Panc1 (cell line): ENCODE measurements around the gene DOCK4. TPM values are rescaled to one million over a fixed set of nuclear protein-coding genes. Genes with fewer than 3 reads are reported as not detected.

Experiments used
- ATAC-seq: fragments of 200-7000 bp; cut with Tn5 transposase; 2 replicates; pipeline ENCODE4 v1.9.1; 2020; ENCODE audit warnings: mild to moderate bottlenecking, moderate library complexity
- BruUV-seq: library from RNA; stranded (reverse); fragments of 400-500 nt; replicated peaks from 2 replicates; lab custom pipeline; 2021; lab: Mats Ljungman, UMichigan
- CTCF ChIA-PET: fragments of 300-600 bp; sonication (Branson Sonifier 250); formaldehyde crosslinking; loops from one replicate; lab custom pipeline; 2022; ENCODE audit warnings: antibody characterized with exemption; lab: Charles Lee
- POLR2A ChIA-PET: fragments of 300-600 bp; sonication (Branson Sonifier 250); formaldehyde crosslinking; loops from one replicate; lab custom pipeline; 2022; ENCODE audit warnings: antibody characterized with exemption; lab: Charles Lee
- DNase-seq: peaks from one replicate; pipeline ENCODE4 v3.0.0-alpha.2; 2010; ENCODE audit warnings: low read depth, low spot score
- H3K27ac ChIP-seq: 2 replicates; pipeline ENCODE4 v1.5.1; 2011; ENCODE audit warnings: mild to moderate bottlenecking, low read length, inconsistent platforms
- H3K27me3 ChIP-seq: fragments of 200-500 bp; sonication (Bioruptor generic); 2 replicates; pipeline ENCODE4 v1.6.0; 2014; ENCODE audit warnings: low read length, inconsistent platforms; ENCODE audit not compliant: control insufficient read depth, insufficient read depth
- H3K36me3 ChIP-seq: fragments of 200-500 bp; sonication (Bioruptor generic); 2 replicates; pipeline ENCODE4 v1.5.1; 2014; ENCODE audit warnings: inconsistent platforms, mild to moderate bottlenecking, low read length, moderate library complexity; ENCODE audit not compliant: control insufficient read depth, insufficient read depth
- H3K4me1 ChIP-seq: 2 replicates; pipeline ENCODE4 v1.5.1; 2011; ENCODE audit warnings: inconsistent platforms, mild to moderate bottlenecking, low read length, moderate library complexity; ENCODE audit not compliant: control insufficient read depth, insufficient read depth
- H3K4me3 ChIP-seq, 2 experiments: 2 replicates each; pipeline ENCODE4 v1.5.1; 2011 to 2012; ENCODE audit warnings: low read depth in 2 of 2, low read length in 2 of 2, mild to moderate bottlenecking in 2 of 2, inconsistent platforms in 1 of 2, moderate library complexity in 1 of 2
- H3K9me3 ChIP-seq: fragments of 200-500 bp; sonication (Bioruptor generic); 2 replicates; pipeline ENCODE4 v1.5.1; 2014; ENCODE audit warnings: low read depth, mild to moderate bottlenecking, inconsistent platforms, low read length, moderate library complexity; ENCODE audit not compliant: control insufficient read depth, insufficient read depth
- POLR2AphosphoS5 ChIP-seq: IDR thresholded peaks from 2 replicates; pipeline ENCODE4 v1.6.1; 2012; ENCODE audit warnings: mild to moderate bottlenecking, low read depth, low read length, moderate library complexity
- SIN3A ChIP-seq: IDR thresholded peaks from 2 replicates; pipeline ENCODE4 v1.6.1; 2012; ENCODE audit warnings: low read depth, mild to moderate bottlenecking, low read length, moderate library complexity, borderline replicate concordance; ENCODE audit not compliant: insufficient read depth
- TCF7L2 ChIP-seq: IDR thresholded peaks from 2 replicates; pipeline ENCODE4 v1.6.1; 2011; ENCODE audit warnings: mild to moderate bottlenecking, low read depth, low read length, inconsistent platforms
- in situ Hi-C: cut with HindIII; loops from 2 replicates; pipeline ENCODE4 v1.10.0; 2016; ENCODE audit warnings: low sequenced_read_pairs, low pct_unique_long_range_greater_than_20kb
- intact Hi-C: fragments of 100-400 bp; cut with micrococcal nuclease; formaldehyde crosslinking; loops from one replicate; pipeline ENCODE4 v1.10.0; 2022; ENCODE audit not compliant: unreplicated experiment
- total RNA-seq: library from RNA; stranded (reverse); gene quantifications from one replicate; pipeline ENCODE4 v1.2.1, GENCODE V29; 2021; ENCODE audit not compliant: unreplicated experiment
- TF ChIP-seq, protein P1 (sequence below): fragments of 450-650 bp; IDR thresholded peaks from 2 replicates; pipeline ENCODE4 v1.5.1; 2017; ENCODE audit warnings: mild to moderate bottlenecking
- TF ChIP-seq, protein P2 (sequence below), 2 experiments: IDR thresholded peaks; 2 replicates each; pipeline ENCODE4 v1.6.1; 2011 to 2012; ENCODE audit warnings: low read depth in 2 of 2, control low read depth in 1 of 2, low read length in 1 of 2, mild to moderate bottlenecking in 1 of 2, moderate library complexity in 1 of 2; ENCODE audit not compliant: insufficient read depth in 1 of 2

DOCK4 gene
- total RNA-seq, 1 experiment from 2014 or later: 10.8 TPM

DNA sequence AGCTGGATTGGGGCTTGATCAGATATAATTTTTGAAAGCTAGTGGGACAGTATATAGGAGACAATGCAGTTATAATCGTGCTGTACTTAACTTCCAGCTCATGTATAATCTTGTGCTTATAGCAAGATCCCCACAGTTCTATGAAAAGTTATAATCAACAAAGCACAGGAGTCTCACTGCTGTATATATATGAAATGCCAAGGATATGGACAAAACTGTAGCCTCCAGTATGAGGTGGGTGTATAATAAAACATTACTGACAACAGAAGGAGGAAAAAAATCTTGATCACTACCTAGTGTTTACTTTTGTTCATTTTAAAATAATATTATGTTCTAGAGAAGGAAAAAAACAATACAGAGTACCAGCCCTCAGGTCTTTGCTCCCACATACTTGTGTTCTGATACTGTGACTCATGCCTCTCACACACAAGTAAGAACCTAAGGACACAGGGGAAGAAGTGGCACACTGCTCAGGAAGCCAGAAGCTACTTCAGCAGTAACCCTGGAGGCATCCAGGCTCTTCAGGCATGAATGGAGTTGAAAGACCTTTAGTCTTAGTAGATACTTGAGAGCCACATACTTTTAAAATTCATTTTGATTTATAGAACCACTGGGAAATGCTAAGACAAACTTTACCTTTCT lies 378.2 kb downstream of the DOCK4 start:
- DNase-seq: no peak
- in situ Hi-C loops: no loop called here
- intact Hi-C loops: no loop called here
- POLR2A ChIA-PET: no interaction called here
- no peaks in the 10 kb centered on the region for H3K36me3 ChIP-seq
- BruUV-seq: no TSS peak
- H3K4me1 ChIP-seq: no peaks in the 10 kb centered on the region
- TF ChIP-seq, protein P1, sequence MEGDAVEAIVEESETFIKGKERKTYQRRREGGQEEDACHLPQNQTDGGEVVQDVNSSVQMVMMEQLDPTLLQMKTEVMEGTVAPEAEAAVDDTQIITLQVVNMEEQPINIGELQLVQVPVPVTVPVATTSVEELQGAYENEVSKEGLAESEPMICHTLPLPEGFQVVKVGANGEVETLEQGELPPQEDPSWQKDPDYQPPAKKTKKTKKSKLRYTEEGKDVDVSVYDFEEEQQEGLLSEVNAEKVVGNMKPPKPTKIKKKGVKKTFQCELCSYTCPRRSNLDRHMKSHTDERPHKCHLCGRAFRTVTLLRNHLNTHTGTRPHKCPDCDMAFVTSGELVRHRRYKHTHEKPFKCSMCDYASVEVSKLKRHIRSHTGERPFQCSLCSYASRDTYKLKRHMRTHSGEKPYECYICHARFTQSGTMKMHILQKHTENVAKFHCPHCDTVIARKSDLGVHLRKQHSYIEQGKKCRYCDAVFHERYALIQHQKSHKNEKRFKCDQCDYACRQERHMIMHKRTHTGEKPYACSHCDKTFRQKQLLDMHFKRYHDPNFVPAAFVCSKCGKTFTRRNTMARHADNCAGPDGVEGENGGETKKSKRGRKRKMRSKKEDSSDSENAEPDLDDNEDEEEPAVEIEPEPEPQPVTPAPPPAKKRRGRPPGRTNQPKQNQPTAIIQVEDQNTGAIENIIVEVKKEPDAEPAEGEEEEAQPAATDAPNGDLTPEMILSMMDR: no peak
- TF ChIP-seq SIN3A (no peak), TCF7L2 (no peak), POLR2AphosphoS5 (no peak)
- TF ChIP-seq, protein P2, sequence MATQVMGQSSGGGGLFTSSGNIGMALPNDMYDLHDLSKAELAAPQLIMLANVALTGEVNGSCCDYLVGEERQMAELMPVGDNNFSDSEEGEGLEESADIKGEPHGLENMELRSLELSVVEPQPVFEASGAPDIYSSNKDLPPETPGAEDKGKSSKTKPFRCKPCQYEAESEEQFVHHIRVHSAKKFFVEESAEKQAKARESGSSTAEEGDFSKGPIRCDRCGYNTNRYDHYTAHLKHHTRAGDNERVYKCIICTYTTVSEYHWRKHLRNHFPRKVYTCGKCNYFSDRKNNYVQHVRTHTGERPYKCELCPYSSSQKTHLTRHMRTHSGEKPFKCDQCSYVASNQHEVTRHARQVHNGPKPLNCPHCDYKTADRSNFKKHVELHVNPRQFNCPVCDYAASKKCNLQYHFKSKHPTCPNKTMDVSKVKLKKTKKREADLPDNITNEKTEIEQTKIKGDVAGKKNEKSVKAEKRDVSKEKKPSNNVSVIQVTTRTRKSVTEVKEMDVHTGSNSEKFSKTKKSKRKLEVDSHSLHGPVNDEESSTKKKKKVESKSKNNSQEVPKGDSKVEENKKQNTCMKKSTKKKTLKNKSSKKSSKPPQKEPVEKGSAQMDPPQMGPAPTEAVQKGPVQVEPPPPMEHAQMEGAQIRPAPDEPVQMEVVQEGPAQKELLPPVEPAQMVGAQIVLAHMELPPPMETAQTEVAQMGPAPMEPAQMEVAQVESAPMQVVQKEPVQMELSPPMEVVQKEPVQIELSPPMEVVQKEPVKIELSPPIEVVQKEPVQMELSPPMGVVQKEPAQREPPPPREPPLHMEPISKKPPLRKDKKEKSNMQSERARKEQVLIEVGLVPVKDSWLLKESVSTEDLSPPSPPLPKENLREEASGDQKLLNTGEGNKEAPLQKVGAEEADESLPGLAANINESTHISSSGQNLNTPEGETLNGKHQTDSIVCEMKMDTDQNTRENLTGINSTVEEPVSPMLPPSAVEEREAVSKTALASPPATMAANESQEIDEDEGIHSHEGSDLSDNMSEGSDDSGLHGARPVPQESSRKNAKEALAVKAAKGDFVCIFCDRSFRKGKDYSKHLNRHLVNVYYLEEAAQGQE (IDR thresholded peaks at IDR 0.05; ENCODE audit: insufficient read depth in 1 of 2, low read depth in 2 of 2, low read length in 1 of 2): no peak
- CTCF ChIA-PET: no interaction called here
- no peak for ATAC-seq
- H3K4me3 ChIP-seq: no peak overlapping the region
- no peaks in the 10 kb centered on the region for H3K27me3 ChIP-seq
- no peak overlapping the region for H3K27ac ChIP-seq
- H3K9me3 ChIP-seq: no peaks in the 10 kb centered on the region

DNA sequence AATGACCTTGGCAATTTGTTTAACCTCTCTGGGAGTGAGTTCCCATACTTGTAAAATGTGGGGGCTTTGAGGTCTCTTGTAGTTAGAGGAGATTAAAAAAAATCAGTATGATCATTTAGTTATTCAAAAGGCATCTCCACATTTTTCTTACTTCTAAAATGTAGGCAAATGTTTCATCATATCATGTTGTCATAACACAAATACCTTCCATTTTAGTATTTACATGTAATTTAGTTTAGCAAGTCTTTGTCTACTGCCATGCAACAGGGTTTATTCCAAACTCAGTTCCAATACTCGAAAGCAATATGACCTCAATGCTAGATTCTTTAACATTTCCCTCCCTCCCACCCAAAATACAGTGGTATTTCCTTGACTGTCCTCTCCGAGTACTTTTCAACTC lies 381.2 kb downstream of the DOCK4 start:
- ATAC-seq (no peak), DNase-seq (no peak)
- intact Hi-C loops (no loop called here), in situ Hi-C loops (no loop called here)
- no peaks in the 10 kb centered on the region for H3K9me3 ChIP-seq
- H3K4me3 ChIP-seq: no peak overlapping the region
- ChIA-PET POLR2A (no interaction called here), CTCF (no interaction called here)
- no TSS peak for BruUV-seq
- no peak overlapping the region for H3K27ac ChIP-seq
- TF ChIP-seq, protein P2 (IDR thresholded peaks at IDR 0.05; ENCODE audit: insufficient read depth in 1 of 2, low read depth in 2 of 2, low read length in 1 of 2): no peak
- TF ChIP-seq, protein P1: no peak
- H3K36me3 ChIP-seq: no peaks in the 10 kb centered on the region
- H3K27me3 ChIP-seq: no peaks in the 10 kb centered on the region
- no peaks in the 10 kb centered on the region for H3K4me1 ChIP-seq
